Measurements from ENCODE around the gene PCDHGA2. TPM values are rescaled to one million over a fixed set of nuclear protein-coding genes. Genes with fewer than 3 reads are reported as not detected.
"Not testable (repeated sequence)": the region's sequence is repeated elsewhere in the genome, so short reads cannot be mapped to it uniquely, and the experiment has no call there.

Gene PCDHGA2
- polyA plus RNA-seq, 3 donors from 2014 or later, result not detected

- Mint-ChIP-seq H3K4me3 (no peak overlapping the region), H3K4me1 (peaks cover 8 to 16% of the 10 kb centered on the region in 2 donors), H3K9me3 (peaks cover 8 to 41% (median 27%) of the 10 kb centered on the region in 6 donors), H3K27ac (no peak overlapping the region), H3K27me3 (ENCODE audit: low read depth in 3 of 3) (peaks cover 28 to 42% (median 39%) of the 10 kb centered on the region in 3 donors), H3K36me3 (peaks cover 0 to 7% (median 3%) of the 10 kb centered on the region in 3 donors)
- DNase-seq, result no peak
These were observed 36.1 kb downstream of the PCDHGA2 start for GRCh38 chr5:141374627-141375026.

GRCh38 chr5:141375444-141376155 is 37.0 kb downstream of the PCDHGA2 start:
- H3K27me3 Mint-ChIP-seq (ENCODE audit: low read depth in 3 of 3), result peaks cover 27 to 35% (median 33%) of the 10 kb centered on the region in 3 donors
- not testable (repeated sequence) for H3K4me1 Mint-ChIP-seq, H3K4me3 Mint-ChIP-seq, H3K27ac Mint-ChIP-seq, H3K36me3 Mint-ChIP-seq, DNase-seq
- peaks cover 8 to 38% (median 26%) of the 10 kb centered on the region in 6 donors for H3K9me3 Mint-ChIP-seq

GRCh38 chr5:141382469-141383294 is 44.1 kb downstream of the PCDHGA2 start, which contains the start of gene PCDHGA7:
Gene PCDHGA7, plus strand, starts transcription at chr5:141382742. Its CDS starts 158 bp downstream, at chr5:141382900.
- H3K9me3 Mint-ChIP-seq, result peaks cover 6 to 54% (median 19%) of the 10 kb centered on the region in 6 donors
- DNase-seq, result peak in 1 of 3 donors; percentile 32
- peaks cover 0 to 5% (median 0%) of the 10 kb centered on the region in 3 donors for H3K36me3 Mint-ChIP-seq
- H3K4me1 Mint-ChIP-seq, result peaks cover 0 to 5% of the 10 kb centered on the region in 2 donors
- no peak within 1 kb of the TSS for H3K27ac Mint-ChIP-seq
- H3K4me3 Mint-ChIP-seq, result peak within 1 kb of the TSS; percentile 65 to 88 (median 77)
- peaks cover 20 to 34% (median 30%) of the 10 kb centered on the region in 3 donors for H3K27me3 Mint-ChIP-seq (ENCODE audit: low read depth in 3 of 3)

GRCh38 chr5:141383345-141383744 is 44.8 kb downstream of the PCDHGA2 start:
- peaks cover 2 to 5% of the 10 kb centered on the region in 2 donors for H3K4me1 Mint-ChIP-seq
- peak overlapping the region in 3 of 5 donors; percentile 56 to 88 (median 77) for H3K4me3 Mint-ChIP-seq
- peaks cover 6 to 56% (median 21%) of the 10 kb centered on the region in 6 donors for H3K9me3 Mint-ChIP-seq
- no peak overlapping the region for H3K27ac Mint-ChIP-seq
- H3K36me3 Mint-ChIP-seq, result peaks cover 0 to 6% (median 2%) of the 10 kb centered on the region in 3 donors
- H3K27me3 Mint-ChIP-seq (ENCODE audit: low read depth in 3 of 3), result peaks cover 20 to 34% (median 28%) of the 10 kb centered on the region in 3 donors
- no peak for DNase-seq

- H3K36me3 Mint-ChIP-seq, result peaks cover 0 to 9% (median 4%) of the 10 kb centered on the region in 3 donors
- no peak for DNase-seq
- H3K27me3 Mint-ChIP-seq (ENCODE audit: low read depth in 3 of 3), result peaks cover 24 to 38% (median 30%) of the 10 kb centered on the region in 3 donors
- no peak overlapping the region for H3K4me3 Mint-ChIP-seq
- no peak overlapping the region for H3K27ac Mint-ChIP-seq
- H3K9me3 Mint-ChIP-seq, result peaks cover 7 to 59% (median 26%) of the 10 kb centered on the region in 6 donors
- H3K4me1 Mint-ChIP-seq, result peaks cover 5 to 7% of the 10 kb centered on the region in 2 donors
These were observed 46.1 kb downstream of the PCDHGA2 start for GRCh38 chr5:141384471-141385267.

- peak in 1 of 3 donors; percentile 25 for DNase-seq
- not testable (repeated sequence) for H3K27ac Mint-ChIP-seq
- H3K27me3 Mint-ChIP-seq (ENCODE audit: low read depth in 3 of 3), result peaks cover 19 to 45% (median 42%) of the 10 kb centered on the region in 3 donors
These were observed 49.2 kb downstream of the PCDHGA2 start, which contains the start of gene PCDHGB4 for GRCh38 chr5:141387557-141388311. Gene PCDHGB4, plus strand, starts transcription at chr5:141387698. Its CDS starts 187 bp downstream, at chr5:141387885.

GRCh38 chr5:141388661-141389060 is 50.1 kb downstream of the PCDHGA2 start:
- Mint-ChIP-seq H3K27ac (no peak overlapping the region), H3K27me3 (ENCODE audit: low read depth in 3 of 3) (peaks cover 20 to 45% (median 32%) of the 10 kb centered on the region in 3 donors), H3K4me1 (peaks cover 5% of the 10 kb centered on the region in 2 donors), H3K9me3 (peaks cover 20 to 61% (median 27%) of the 10 kb centered on the region in 6 donors), H3K4me3 (peak overlapping the region in 2 of 5 donors; percentile 6 to 17), H3K36me3 (peaks cover 8 to 12% (median 8%) of the 10 kb centered on the region in 3 donors)
- DNase-seq, result no peak

More at GRCh38 chr5:141387557-141388311, 49.2 kb downstream of the PCDHGA2 start, which contains the start of gene PCDHGB4:
- H3K4me1 Mint-ChIP-seq, result not testable (repeated sequence)
- peak within 1 kb of the TSS; percentile 9 to 61 (median 49) for H3K4me3 Mint-ChIP-seq
- peaks cover 15 to 61% (median 28%) of the 10 kb centered on the region in 6 donors for H3K9me3 Mint-ChIP-seq
- H3K36me3 Mint-ChIP-seq, result peaks cover 8 to 12% (median 8%) of the 10 kb centered on the region in 3 donors

- DNase-seq, result no peak
These were observed 50.8 kb downstream of the PCDHGA2 start for GRCh38 chr5:141389153-141390042.

GRCh38 chr5:141392429-141393198 is 54.1 kb downstream of the PCDHGA2 start, which contains the start of gene PCDHGA8:
Gene PCDHGA8, plus strand, starts transcription at chr5:141392633. Its CDS starts 181 bp downstream, at chr5:141392814.
- peak in 2 of 3 donors; percentile 10 to 39 for DNase-seq
- H3K27me3 Mint-ChIP-seq (ENCODE audit: low read depth in 3 of 3), result peaks cover 26 to 61% (median 43%) of the 10 kb centered on the region in 3 donors
- H3K4me3 Mint-ChIP-seq, result peak within 1 kb of the TSS in 4 of 5 donors; percentile 29 to 79 (median 60)
- peak within 1 kb of the TSS in 1 of 6 donors; percentile 37 for H3K27ac Mint-ChIP-seq
- H3K4me1 Mint-ChIP-seq, result peaks cover 5% of the 10 kb centered on the region in 2 donors
- peaks cover 8 to 11% (median 8%) of the 10 kb centered on the region in 3 donors for H3K36me3 Mint-ChIP-seq
- H3K9me3 Mint-ChIP-seq, result peaks cover 12 to 46% (median 22%) of the 10 kb centered on the region in 6 donors

More at GRCh38 chr5:141389153-141390042, 50.8 kb downstream of the PCDHGA2 start:
- no peak overlapping the region for H3K4me3 Mint-ChIP-seq
- H3K36me3 Mint-ChIP-seq, result peaks cover 8 to 12% (median 8%) of the 10 kb centered on the region in 3 donors
- H3K27me3 Mint-ChIP-seq (ENCODE audit: low read depth in 3 of 3), result peaks cover 25 to 48% (median 37%) of the 10 kb centered on the region in 3 donors
- H3K4me1 Mint-ChIP-seq, result peaks cover 5% of the 10 kb centered on the region in 2 donors
- peaks cover 15 to 61% (median 27%) of the 10 kb centered on the region in 6 donors for H3K9me3 Mint-ChIP-seq
- H3K27ac Mint-ChIP-seq, result peak overlapping the region in 1 of 6 donors; percentile 76
